ENCODE measurements around the gene GABBR1. TPM values are rescaled to one million over a fixed set of nuclear protein-coding genes. Genes with fewer than 3 reads are reported as not detected.

Gene GABBR1
- total RNA-seq: 0.74 and 1.7 TPM in 2 replicates

DNA sequence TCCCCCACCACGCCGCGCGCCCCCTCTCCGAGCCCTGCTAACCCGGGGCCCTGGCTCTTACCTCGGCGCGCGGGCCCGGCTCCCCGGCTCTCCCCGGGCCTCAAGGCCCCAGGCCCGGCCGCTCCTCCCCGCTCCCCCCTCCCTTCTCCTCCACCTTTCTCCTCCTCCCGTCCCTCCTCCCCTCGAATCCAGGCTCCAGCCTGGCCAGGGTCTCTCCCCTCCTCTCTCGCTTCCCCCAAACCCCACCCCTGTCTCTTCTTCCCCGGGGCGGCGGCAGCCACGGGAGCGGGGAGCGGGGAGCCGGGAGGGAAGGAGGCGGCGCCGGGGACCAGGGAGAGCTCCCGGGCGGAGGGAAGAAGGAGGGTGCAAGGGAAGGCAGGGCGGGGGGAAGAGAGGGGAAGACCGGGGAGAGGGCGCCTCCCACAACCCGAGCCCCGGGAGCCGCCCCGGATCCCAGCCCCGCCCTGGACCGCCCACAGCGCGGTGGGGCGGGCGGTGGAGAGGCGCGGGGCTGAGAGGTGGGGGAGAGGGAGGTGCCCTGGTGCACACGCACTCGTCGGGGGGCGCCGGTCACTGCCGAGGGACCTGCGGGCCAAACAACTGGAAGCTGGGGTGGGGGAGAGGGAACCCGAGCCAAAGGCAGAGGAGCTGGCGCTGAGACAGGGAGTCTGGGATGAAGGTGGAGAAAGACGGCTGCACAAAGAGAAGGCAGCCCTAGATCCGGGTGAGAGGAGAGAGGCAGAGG, at the start of gene GABBR1:
Gene GABBR1 (minus strand): TSS at position 395 of the 745 bp plus-strand sequence. CDS start 798 bp downstream, outside the sequence.

DNA sequence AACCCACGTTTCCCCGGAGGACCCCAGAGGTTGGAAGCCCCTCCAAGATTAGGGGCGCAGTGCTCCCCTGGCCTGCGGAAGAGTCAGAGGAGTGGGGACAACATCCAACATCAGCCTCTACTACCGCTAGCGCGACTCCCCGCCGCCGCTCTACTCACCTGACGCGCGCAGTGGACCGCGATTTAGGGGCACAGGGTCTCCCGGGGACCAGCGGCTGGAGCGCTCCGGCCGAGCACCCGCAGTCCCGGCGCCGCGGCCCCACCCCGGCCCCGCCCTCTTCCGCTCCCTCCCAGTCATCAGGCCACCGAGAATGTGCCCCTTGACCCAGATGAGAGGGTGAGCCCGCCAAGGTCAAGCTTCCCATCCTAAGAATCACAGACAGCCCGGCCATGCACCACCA, 47.9 kb upstream of the GABBR1 start, which contains the start of gene ZFP57:
Gene ZFP57 (minus strand): TSS at position 249 of the 400 bp plus-strand sequence. CDS start 4,149 bp downstream, outside the sequence.

DNA sequence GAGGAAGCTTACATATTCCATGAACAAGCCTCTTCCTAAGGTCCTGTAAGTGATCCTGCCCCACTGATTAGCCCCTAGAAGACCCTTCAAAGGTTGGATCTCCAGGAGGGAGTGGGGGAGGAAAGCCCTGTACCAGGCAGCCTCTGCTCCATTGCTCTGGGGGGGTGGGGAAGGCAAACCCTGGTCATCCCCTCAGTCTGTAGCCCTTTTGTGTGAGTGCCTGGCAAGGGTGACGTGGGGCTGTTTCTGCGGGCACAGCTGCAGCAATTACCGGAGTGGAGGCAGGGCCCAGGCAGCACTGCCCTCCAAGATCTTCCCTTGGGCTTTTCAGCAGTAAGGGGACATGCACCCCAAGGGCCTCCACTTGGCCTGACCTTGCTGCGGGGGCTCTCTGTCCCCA, 23.8 kb upstream of the GABBR1 start, which contains the start of gene MOG:
Gene MOG (plus strand): TSS at position 295 of the 400 bp plus-strand sequence. CDS start 118 bp downstream, outside the sequence.

DNA sequence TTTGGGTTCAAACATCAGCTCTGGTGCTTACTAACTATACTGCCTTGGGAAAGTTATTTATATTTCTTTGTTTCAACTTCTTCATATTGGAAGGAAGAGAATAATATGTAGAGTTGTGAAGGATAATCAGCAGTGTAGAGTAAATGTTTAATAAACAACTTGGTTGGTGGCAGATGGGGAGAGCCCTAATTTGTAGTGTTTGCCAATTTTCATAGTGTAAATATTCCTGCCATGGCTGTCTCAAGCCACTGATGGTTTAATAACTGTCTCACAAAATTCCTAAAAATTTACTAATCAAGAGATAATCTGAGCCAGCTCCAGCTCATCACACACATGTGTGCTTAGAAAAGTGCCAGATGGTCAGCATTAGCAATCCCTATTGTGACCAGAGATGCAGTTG, 48.2 kb downstream of the GABBR1 start, which contains the start of gene OR2H2:
Gene OR2H2 (plus strand): TSS at position 301 of the 400 bp plus-strand sequence. CDS start 2,824 bp downstream, outside the sequence.

DNA sequence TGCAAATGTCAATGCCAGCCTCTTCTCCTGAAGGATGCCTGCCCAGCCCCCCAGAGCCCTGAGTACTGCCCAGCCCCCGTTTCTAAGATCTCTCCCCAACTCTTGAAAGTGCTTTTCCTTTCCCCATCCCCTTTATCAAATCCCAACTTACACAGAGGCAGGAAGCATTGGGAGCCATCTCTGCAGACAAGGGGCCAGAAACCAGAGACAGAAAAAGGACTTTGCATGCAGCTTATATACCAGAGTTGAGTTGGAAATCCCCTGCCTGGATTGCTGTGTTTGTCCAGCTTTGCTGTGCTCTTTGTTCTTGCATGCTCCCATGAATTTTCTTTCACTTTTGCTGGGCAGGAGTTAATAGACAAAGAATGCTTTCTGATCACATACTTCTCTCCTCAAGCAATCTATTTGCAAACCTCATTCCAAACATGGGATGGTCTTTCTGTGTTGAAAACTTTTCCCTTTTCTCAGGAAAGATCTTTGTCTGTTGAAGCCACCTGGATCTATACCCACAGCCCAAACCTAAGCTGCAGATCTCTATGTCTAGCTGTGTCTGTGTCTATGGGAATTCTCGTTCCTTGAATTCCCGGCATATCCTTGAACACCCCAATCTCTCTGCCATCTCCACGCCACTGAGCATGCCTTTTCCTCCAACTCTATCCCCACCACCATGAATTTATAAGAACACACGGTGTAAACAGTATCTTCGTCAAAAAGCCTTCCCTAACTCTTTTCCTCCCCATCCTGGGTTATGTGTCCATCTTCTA, 73.3 kb downstream of the GABBR1 start, which contains the start of gene UBD:
Gene UBD (minus strand): TSS at position 209 of the 764 bp plus-strand sequence. CDS start 31 bp downstream, at position 178.

Other genes with a start within 250 kb of the GABBR1 start
- not detected in 2 replicates for gene OR12D2, start 237.6 kb downstream of the GABBR1 start, total RNA-seq
- gene OR12D1, start 218.3 kb downstream of the GABBR1 start, total RNA-seq: not detected in 2 replicates
- gene OR10C1, start 193.9 kb downstream of the GABBR1 start, total RNA-seq: not detected in 2 replicates
- gene OR11A1, start 176.1 kb downstream of the GABBR1 start, total RNA-seq: not detected in 2 replicates
- gene OR2H1, start 176.0 kb downstream of the GABBR1 start, total RNA-seq: not detected in 2 replicates
- gene MAS1L, start 145.2 kb downstream of the GABBR1 start, total RNA-seq: not detected in 2 replicates
- 23.4 and 24.5 TPM in 2 replicates for gene UBD, start 73.5 kb downstream of the GABBR1 start, total RNA-seq
- gene OR2H2, start 48.1 kb downstream of the GABBR1 start, total RNA-seq: not detected in 2 replicates
- gene MOG, start 23.9 kb upstream of the GABBR1 start, total RNA-seq: not detected in 2 replicates
- not detected in 2 replicates for gene ZFP57, start 48.0 kb upstream of the GABBR1 start, total RNA-seq
- gene HLA-F, start 90.3 kb upstream of the GABBR1 start, total RNA-seq: 38.9 and 57.8 TPM in 2 replicates
- gene HLA-G, start 194.6 kb upstream of the GABBR1 start, total RNA-seq: not detected in 2 replicates

All from mammary microvascular endothelial cell (primary cell).